RWPE2 (cell line): Measurements from ENCODE around the gene MYH7.

Experiments
- ATAC-seq: fragments of 200-7000 bp; cut with Tn5 transposase; 3 replicates; pipeline ENCODE4 v1.9.1; 2021; ENCODE audit warnings: low read depth
- DNase-seq: peaks from one replicate; pipeline ENCODE4 v3.0.0-alpha.2; 2020; ENCODE audit warnings: low spot score
- H3K27ac ChIP-seq: fragments of 450-650 bp; 2 replicates; pipeline ENCODE4 v1.5.1; 2017; ENCODE audit warnings: mild to moderate bottlenecking; ENCODE audit not compliant: poor library complexity, severe bottlenecking
- H3K27me3 ChIP-seq: fragments of 250-450 bp; sonication (Bioruptor Pico); 2 replicates; pipeline ENCODE4 v1.5.1; 2021; ENCODE audit warnings: mild to moderate bottlenecking, moderate library complexity; ENCODE audit not compliant: insufficient read depth, poor library complexity, severe bottlenecking
- H3K36me3 ChIP-seq: fragments of 250-450 bp; sonication (Bioruptor Pico); 2 replicates; pipeline ENCODE4 v1.5.1; 2020; ENCODE audit warnings: low read depth, mild to moderate bottlenecking, moderate library complexity
- H3K4me1 ChIP-seq: fragments of 250-450 bp; sonication (Bioruptor Pico); 2 replicates; pipeline ENCODE4 v1.5.1; 2021; ENCODE audit warnings: mild to moderate bottlenecking, moderate library complexity; ENCODE audit not compliant: insufficient read depth, poor library complexity, severe bottlenecking
- H3K4me3 ChIP-seq: fragments of 250-450 bp; sonication (Bioruptor Pico); 2 replicates; pipeline ENCODE4 v1.5.1; 2021; ENCODE audit warnings: mild to moderate bottlenecking, moderate library complexity; ENCODE audit not compliant: severe bottlenecking
- H3K9me3 ChIP-seq: fragments of 250-450 bp; sonication (Bioruptor Pico); 2 replicates; pipeline ENCODE4 v1.5.1; 2021; ENCODE audit warnings: mild to moderate bottlenecking, moderate library complexity; ENCODE audit not compliant: severe bottlenecking
- TF ChIP-seq, protein P1 (sequence below): fragments of 450-650 bp; IDR thresholded peaks from one replicate; pipeline ENCODE4 v1.5.1; 2017; ENCODE audit warnings: mild to moderate bottlenecking, moderate library complexity; ENCODE audit not compliant: poor library complexity, severe bottlenecking

Gene MYH7

DNA sequence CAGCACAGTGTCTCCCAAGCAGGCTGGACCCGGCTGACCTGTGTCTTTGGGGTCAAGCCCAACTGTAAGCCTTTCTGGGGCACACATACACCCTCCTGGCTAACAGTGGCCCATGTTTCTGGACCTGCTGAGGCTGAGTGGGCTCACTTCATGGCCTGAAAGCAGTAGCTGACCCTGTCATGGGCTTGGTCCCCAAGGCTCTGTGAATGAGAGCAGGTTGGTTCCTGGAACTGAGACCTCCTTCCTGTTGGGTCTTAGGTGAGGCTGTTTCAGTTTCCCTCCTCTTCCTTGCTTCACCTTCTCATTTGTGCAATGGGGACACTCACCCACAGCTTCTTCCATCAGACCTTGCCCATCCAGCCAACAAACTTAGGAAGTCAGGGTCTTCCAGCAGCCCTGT, 63.6 kb downstream of the MYH7 start:
- no peak for ATAC-seq
- peaks cover 1% of the 10 kb centered on the region for H3K4me1 ChIP-seq

DNA sequence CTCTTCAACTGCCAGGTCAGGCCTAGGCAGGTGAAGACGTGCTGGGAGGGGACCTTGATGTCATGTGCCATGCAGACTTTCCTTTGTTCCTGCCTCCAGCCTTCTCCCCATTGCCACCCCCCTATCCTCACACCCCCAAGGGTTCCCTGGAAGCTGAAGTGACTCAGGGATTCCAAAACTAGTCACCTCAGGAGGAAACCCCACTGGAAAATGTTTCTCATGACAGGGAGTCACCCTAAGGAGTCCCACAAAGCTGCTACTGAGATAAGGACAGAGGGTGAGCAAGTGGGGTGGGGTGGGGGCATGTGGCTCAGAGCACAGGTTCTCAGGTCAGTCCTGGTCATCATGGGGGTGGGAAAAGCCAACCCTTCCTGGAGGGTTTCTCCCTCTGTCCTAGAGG, 65.2 kb downstream of the MYH7 start:
- no peak for DNase-seq
- no peak for ATAC-seq

More for the DNA sequence above, 63.6 kb downstream of the MYH7 start:
- DNase-seq, result no peak
- Histone ChIP-seq H3K27ac (no peak overlapping the region), H3K36me3 (no peaks in the 10 kb centered on the region), H3K27me3 (no peaks in the 10 kb centered on the region), H3K9me3 (no peaks in the 10 kb centered on the region), H3K4me3 (no peak overlapping the region)
- TF ChIP-seq, protein P1, sequence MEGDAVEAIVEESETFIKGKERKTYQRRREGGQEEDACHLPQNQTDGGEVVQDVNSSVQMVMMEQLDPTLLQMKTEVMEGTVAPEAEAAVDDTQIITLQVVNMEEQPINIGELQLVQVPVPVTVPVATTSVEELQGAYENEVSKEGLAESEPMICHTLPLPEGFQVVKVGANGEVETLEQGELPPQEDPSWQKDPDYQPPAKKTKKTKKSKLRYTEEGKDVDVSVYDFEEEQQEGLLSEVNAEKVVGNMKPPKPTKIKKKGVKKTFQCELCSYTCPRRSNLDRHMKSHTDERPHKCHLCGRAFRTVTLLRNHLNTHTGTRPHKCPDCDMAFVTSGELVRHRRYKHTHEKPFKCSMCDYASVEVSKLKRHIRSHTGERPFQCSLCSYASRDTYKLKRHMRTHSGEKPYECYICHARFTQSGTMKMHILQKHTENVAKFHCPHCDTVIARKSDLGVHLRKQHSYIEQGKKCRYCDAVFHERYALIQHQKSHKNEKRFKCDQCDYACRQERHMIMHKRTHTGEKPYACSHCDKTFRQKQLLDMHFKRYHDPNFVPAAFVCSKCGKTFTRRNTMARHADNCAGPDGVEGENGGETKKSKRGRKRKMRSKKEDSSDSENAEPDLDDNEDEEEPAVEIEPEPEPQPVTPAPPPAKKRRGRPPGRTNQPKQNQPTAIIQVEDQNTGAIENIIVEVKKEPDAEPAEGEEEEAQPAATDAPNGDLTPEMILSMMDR, result no peak

DNA sequence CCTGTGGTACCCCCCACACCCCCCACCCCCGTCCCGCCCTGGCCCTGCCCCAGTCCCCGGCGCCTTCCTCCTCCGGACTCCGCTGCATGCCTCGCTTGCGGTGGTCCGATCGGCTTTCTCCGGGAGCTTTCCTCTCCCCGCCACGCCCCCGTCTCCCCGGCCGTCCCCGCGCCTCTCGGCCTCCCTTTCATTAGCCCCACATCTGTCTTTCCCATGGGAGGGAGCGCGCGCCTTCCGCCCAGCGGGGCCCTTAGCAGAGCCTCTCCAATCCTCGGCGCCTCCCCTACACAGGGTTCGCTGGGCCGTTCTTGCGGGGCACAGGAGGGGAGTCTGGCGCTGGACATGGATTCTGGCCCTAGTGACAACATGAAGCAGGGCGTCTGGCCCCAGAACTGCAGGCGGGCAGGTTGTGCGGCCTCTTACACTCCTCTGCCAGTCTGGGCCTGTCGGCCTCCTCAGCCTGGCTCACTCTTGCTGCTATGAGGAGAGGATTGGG, 69.0 kb downstream of the MYH7 start:
- no peaks in the 10 kb centered on the region for H3K27me3 ChIP-seq
- H3K4me3 ChIP-seq, result peak overlapping the region; percentile 45
- H3K9me3 ChIP-seq, result no peaks in the 10 kb centered on the region
- TF ChIP-seq, protein P1, result no peak
- H3K27ac ChIP-seq, result peak overlapping the region; percentile 54
- no peaks in the 10 kb centered on the region; the same call in 1 of the 2 replicates for H3K36me3 ChIP-seq
- peaks cover 6% of the 10 kb centered on the region for H3K4me1 ChIP-seq
- ATAC-seq (peak; percentile 70), DNase-seq (peak; percentile 83)

More for the DNA sequence above, 65.2 kb downstream of the MYH7 start:
- Histone ChIP-seq H3K36me3 (no peaks in the 10 kb centered on the region), H3K4me1 (peaks cover 6% of the 10 kb centered on the region), H3K9me3 (no peaks in the 10 kb centered on the region), H3K27ac (no peak overlapping the region), H3K4me3 (no peak overlapping the region), H3K27me3 (no peaks in the 10 kb centered on the region)
- TF ChIP-seq, protein P1, result no peak

DNA sequence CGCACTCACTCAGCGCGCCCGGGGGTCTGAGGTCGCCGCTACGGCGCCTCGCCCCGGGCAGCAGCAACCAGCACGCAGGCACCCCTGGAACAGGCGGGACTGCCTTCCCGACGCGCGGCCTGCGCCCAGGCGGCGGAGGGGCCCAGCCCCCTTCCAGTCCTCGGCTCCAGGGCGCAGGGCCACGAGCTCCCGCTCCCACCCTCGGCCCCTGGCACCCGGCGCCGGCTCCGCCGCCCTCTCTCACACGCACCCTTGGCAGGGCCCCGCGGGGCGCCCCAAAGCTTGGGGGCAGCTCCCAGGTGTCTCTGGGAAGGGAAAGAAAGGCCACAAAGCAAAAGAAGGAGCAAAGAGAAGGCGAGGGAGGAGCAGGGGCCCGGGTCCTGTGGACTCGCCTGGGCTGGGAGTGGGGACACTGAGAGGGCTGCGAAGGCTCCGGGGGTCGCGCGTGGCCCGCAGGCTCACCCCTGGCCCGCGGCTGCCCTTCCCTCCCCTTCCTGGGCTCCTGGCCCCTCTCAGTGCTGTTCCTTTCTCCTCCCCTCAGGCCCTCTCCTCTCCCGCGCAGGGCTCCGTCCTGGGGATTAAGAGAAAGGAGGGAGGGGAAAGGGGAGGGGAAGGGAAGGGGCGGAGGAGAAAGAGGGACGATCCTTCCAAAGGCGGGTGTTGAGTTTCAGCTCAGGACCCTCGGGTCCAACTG, 69.6 kb downstream of the MYH7 start:
- H3K4me3 ChIP-seq, result peak overlapping the region; percentile 45
- DNase-seq, result no peak

More for the DNA sequence above, 69.6 kb downstream of the MYH7 start:
- peak overlapping the region; percentile 54 for H3K27ac ChIP-seq
- ATAC-seq, result peak; percentile 74
- H3K27me3 ChIP-seq, result no peaks in the 10 kb centered on the region
- no peaks in the 10 kb centered on the region for H3K9me3 ChIP-seq
- TF ChIP-seq, protein P1, result no peak
- peaks cover 6% of the 10 kb centered on the region for H3K4me1 ChIP-seq
- H3K36me3 ChIP-seq, result no peaks in the 10 kb centered on the region; the same call in 1 of the 2 replicates
